ENCODE results near the gene ADPRM. TPM values are rescaled to one million over a fixed set of nuclear protein-coding genes. Genes with fewer than 3 reads are reported as not detected.

The ADPRM gene
- total and polyA plus RNA-seq, 5 donors, result 4.4 to 7.8 (median 5.1) TPM

- H3K9me3 ChIP-seq (ENCODE audit: control insufficient read depth, low read length), result no peaks in the 10 kb centered on the region
- no peaks in the 10 kb centered on the region for H3K4me1 ChIP-seq (ENCODE audit: control insufficient read depth, insufficient read depth, low read length)
- no peaks in the 10 kb centered on the region for H3K27me3 ChIP-seq (ENCODE audit: control insufficient read depth, insufficient read depth)
- intact Hi-C loops (cut with DNase I), result no loop called here
- 29% methylated on average over 14 of the region's 14 CpGs for WGBS
- DNase-seq (no peak), ATAC-seq (no peak)
- H3K27ac ChIP-seq (ENCODE audit: low read length), result no peak overlapping the region
- no peak overlapping the region for H3K4me3 ChIP-seq (ENCODE audit: low read length)
Observed at GRCh38 chr17:10754861-10755591, 57.6 kb downstream of the ADPRM start.

GRCh38 chr17:10755592-10756127 lies 58.3 kb downstream of the ADPRM start:
- Histone ChIP-seq H3K9me3 (ENCODE audit: control insufficient read depth, low read length) (no peaks in the 10 kb centered on the region), H3K4me3 (ENCODE audit: low read length) (no peak overlapping the region), H3K27me3 (ENCODE audit: control insufficient read depth, insufficient read depth) (no peaks in the 10 kb centered on the region), H3K4me1 (ENCODE audit: control insufficient read depth, insufficient read depth, low read length) (no peaks in the 10 kb centered on the region), H3K27ac (ENCODE audit: low read length) (no peak overlapping the region)
- DNase-seq (no peak), ATAC-seq (no peak)
- WGBS, result 70% methylated on average over 3 of the region's 3 CpGs
- intact Hi-C loops (cut with DNase I), result no loop called here

GRCh38 chr17:10756185-10756584 lies 58.8 kb downstream of the ADPRM start:
- DNase-seq (no peak), ATAC-seq (peak in 1 of 2 donors; percentile 22)
- no peaks in the 10 kb centered on the region for H3K27me3 ChIP-seq (ENCODE audit: control insufficient read depth, insufficient read depth)
- H3K27ac ChIP-seq (ENCODE audit: low read length), result no peak overlapping the region
- no peak overlapping the region for H3K4me3 ChIP-seq (ENCODE audit: low read length)
- no peaks in the 10 kb centered on the region for H3K9me3 ChIP-seq (ENCODE audit: control insufficient read depth, low read length)
- no peaks in the 10 kb centered on the region for H3K4me1 ChIP-seq (ENCODE audit: control insufficient read depth, insufficient read depth, low read length)
- 75% methylated on average over 1 of the region's 1 CpG for WGBS
- intact Hi-C loops (cut with DNase I), result no loop called here

GRCh38 chr17:10756619-10757018 lies 59.2 kb downstream of the ADPRM start:
- no peaks in the 10 kb centered on the region for H3K9me3 ChIP-seq (ENCODE audit: control insufficient read depth, low read length)
- DNase-seq (no peak), ATAC-seq (peak in 1 of 2 donors; percentile 55)
- H3K4me3 ChIP-seq (ENCODE audit: low read length), result no peak overlapping the region
- intact Hi-C loops (cut with DNase I), result no loop called here
- WGBS, result 82% methylated on average over 2 of the region's 2 CpGs
- no peaks in the 10 kb centered on the region for H3K4me1 ChIP-seq (ENCODE audit: control insufficient read depth, insufficient read depth, low read length)
- H3K27ac ChIP-seq (ENCODE audit: low read length), result no peak overlapping the region
- no peaks in the 10 kb centered on the region for H3K27me3 ChIP-seq (ENCODE audit: control insufficient read depth, insufficient read depth)

DNA sequence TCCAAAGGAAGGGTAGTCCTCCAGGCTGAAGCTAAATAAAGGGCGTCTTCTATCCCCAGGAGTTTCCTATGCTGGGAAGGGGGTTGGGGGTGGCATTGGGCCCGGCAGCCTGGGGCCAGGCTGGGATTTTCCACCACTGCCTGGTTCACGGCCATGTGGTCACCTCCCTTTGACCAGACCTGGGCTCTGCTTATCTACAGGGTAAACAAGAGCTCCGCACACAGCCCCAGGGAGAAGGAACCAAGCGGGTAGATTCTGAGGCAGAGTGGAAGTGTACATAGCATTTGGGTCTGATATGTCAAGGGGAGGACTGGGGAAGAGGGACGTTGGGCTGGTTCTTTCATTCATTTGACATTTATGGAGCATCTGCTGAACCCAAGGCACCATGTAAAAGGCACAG lies 59.7 kb downstream of the ADPRM start:
- intact Hi-C loops (cut with DNase I), result no loop called here
- Histone ChIP-seq H3K9me3 (ENCODE audit: control insufficient read depth, low read length) (no peaks in the 10 kb centered on the region), H3K27me3 (ENCODE audit: control insufficient read depth, insufficient read depth) (no peaks in the 10 kb centered on the region), H3K4me3 (ENCODE audit: low read length) (no peak overlapping the region), H3K27ac (ENCODE audit: low read length) (no peak overlapping the region), H3K4me1 (ENCODE audit: control insufficient read depth, insufficient read depth, low read length) (no peaks in the 10 kb centered on the region)
- ATAC-seq (peak in 1 of 2 donors; percentile 79), DNase-seq (peak in 1 of 3 donors; percentile 33)
- WGBS, result 83% methylated on average over 6 of the region's 6 CpGs

GRCh38 chr17:10757647-10758046 lies 60.3 kb downstream of the ADPRM start:
- DNase-seq (no peak), ATAC-seq (no peak)
- 60% methylated on average over 2 of the region's 2 CpGs for WGBS
- no peak overlapping the region for H3K27ac ChIP-seq (ENCODE audit: low read length)
- no peaks in the 10 kb centered on the region for H3K27me3 ChIP-seq (ENCODE audit: control insufficient read depth, insufficient read depth)
- H3K4me3 ChIP-seq (ENCODE audit: low read length), result no peak overlapping the region
- no peaks in the 10 kb centered on the region for H3K9me3 ChIP-seq (ENCODE audit: control insufficient read depth, low read length)
- no peaks in the 10 kb centered on the region for H3K4me1 ChIP-seq (ENCODE audit: control insufficient read depth, insufficient read depth, low read length)
- intact Hi-C loops (cut with DNase I), result no loop called here

GRCh38 chr17:10758062-10758461 lies 60.7 kb downstream of the ADPRM start:
- Histone ChIP-seq H3K27ac (ENCODE audit: low read length) (no peak overlapping the region), H3K9me3 (ENCODE audit: control insufficient read depth, low read length) (no peaks in the 10 kb centered on the region), H3K4me3 (ENCODE audit: low read length) (no peak overlapping the region), H3K4me1 (ENCODE audit: control insufficient read depth, insufficient read depth, low read length) (no peaks in the 10 kb centered on the region), H3K27me3 (ENCODE audit: control insufficient read depth, insufficient read depth) (no peaks in the 10 kb centered on the region)
- intact Hi-C loops (cut with DNase I), result no loop called here
- ATAC-seq (no peak), DNase-seq (no peak)
- 77% methylated on average over 6 of the region's 6 CpGs for WGBS

Other genes starting within 250 kb of the ADPRM start
- gene MYH4, start 228.0 kb upstream of the ADPRM start, total RNA-seq, result under 1 TPM in 1 of 4 donors, not detected in 3; 0.03 TPM
- not detected for gene MYH4, start 228.0 kb upstream of the ADPRM start, polyA plus RNA-seq
- gene MYH1, start 179.1 kb upstream of the ADPRM start, total RNA-seq, result under 1 TPM in 2 of 4 donors, not detected in 2; 0.06 to 0.25 TPM
- not detected for gene MYH1, start 179.1 kb upstream of the ADPRM start, polyA plus RNA-seq
- gene MYH2, start 147.9 kb upstream of the ADPRM start, total RNA-seq, result under 1 TPM in 2 of 4 donors, not detected in 2; 0.68 to 0.76 TPM
- gene MYH2, start 147.9 kb upstream of the ADPRM start, polyA plus RNA-seq, result not detected
- gene MYH3, start 40.3 kb upstream of the ADPRM start, total RNA-seq, result under 1 TPM; 0.40 to 0.97 (median 0.66) TPM
- 0.45 TPM for gene MYH3, start 40.3 kb upstream of the ADPRM start, polyA plus RNA-seq
- gene SCO1, start 61 bp upstream of the ADPRM start, total RNA-seq, result 10 to 100 TPM; 22.5 to 29.5 (median 27.8) TPM
- gene SCO1, start 61 bp upstream of the ADPRM start, polyA plus RNA-seq, result 19.1 TPM
- gene TMEM220, start 32.4 kb downstream of the ADPRM start, total RNA-seq, result 10 to 100 TPM in 1 of 4 donors, 1 to 10 TPM in 3; 7.7 to 15.2 (median 9.0) TPM
- gene TMEM220, start 32.4 kb downstream of the ADPRM start, polyA plus RNA-seq, result 5.8 TPM
- gene TMEM238L, start 106.5 kb downstream of the ADPRM start, total RNA-seq, result not detected
- gene TMEM238L, start 106.5 kb downstream of the ADPRM start, polyA plus RNA-seq, result not detected
- under 1 TPM in 1 of 4 donors, not detected in 3; 0.11 TPM for gene PIRT, start 140.5 kb downstream of the ADPRM start, total RNA-seq
- 0.02 TPM for gene PIRT, start 140.5 kb downstream of the ADPRM start, polyA plus RNA-seq